GM21390 (cell line): ENCODE measurements around the gene IGFBP1.

Experiments used
- ATAC-seq: cut with Tn5 transposase; IDR thresholded peaks from one replicate; pipeline ENCODE4 v1.9.1; 2021; ENCODE audit not compliant: unreplicated experiment

Gene IGFBP1

GRCh38 chr7:45880433-45880860 lies 7.8 kb upstream of the IGFBP1 start:
- ATAC-seq, result no peak

GRCh38 chr7:45881280-45881758 lies 7.0 kb upstream of the IGFBP1 start:
- no peak for ATAC-seq

GRCh38 chr7:45881759-45882464 lies 6.4 kb upstream of the IGFBP1 start:
- ATAC-seq, result no peak

GRCh38 chr7:45882465-45882810 lies 5.8 kb upstream of the IGFBP1 start:
- ATAC-seq, result no peak

- no peak for ATAC-seq
Measured at GRCh38 chr7:45884136-45884535, 4.2 kb upstream of the IGFBP1 start.

GRCh38 chr7:45885264-45885882 lies 2.9 kb upstream of the IGFBP1 start:
- no peak for ATAC-seq

- no peak for ATAC-seq
Measured at GRCh38 chr7:45886931-45887667, 1.2 kb upstream of the IGFBP1 start.

GRCh38 chr7:45888993-45889366 lies 692 bp downstream of the IGFBP1 start:
- ATAC-seq, result no peak

- no peak for ATAC-seq
Measured at GRCh38 chr7:45889367-45890067, 1.2 kb downstream of the IGFBP1 start.

- ATAC-seq, result no peak
Measured at GRCh38 chr7:45890125-45890901, 2.0 kb downstream of the IGFBP1 start.

- no peak for ATAC-seq
Measured at GRCh38 chr7:45890902-45891461, 2.7 kb downstream of the IGFBP1 start.

- no peak for ATAC-seq
Measured at GRCh38 chr7:45891462-45892402, 3.4 kb downstream of the IGFBP1 start.

GRCh38 chr7:45892407-45893035 lies 4.2 kb downstream of the IGFBP1 start:
- ATAC-seq, result no peak

GRCh38 chr7:45893374-45893995 lies 5.2 kb downstream of the IGFBP1 start:
- no peak for ATAC-seq

GRCh38 chr7:45893996-45894664 lies 5.8 kb downstream of the IGFBP1 start:
- ATAC-seq, result no peak

GRCh38 chr7:45894665-45895062 lies 6.4 kb downstream of the IGFBP1 start:
- ATAC-seq, result no peak

GRCh38 chr7:45897042-45897690 lies 8.9 kb downstream of the IGFBP1 start:
- ATAC-seq, result no peak
